Sigmoid colon (tissue), 4 donors: ENCODE results near the gene ADAMTS7.

Source experiments
- CTCF ChIP-seq, 4 experiments: fragments of 450-650 bp in 3 of 4; fragments of 200-600 bp in 1 of 4; IDR thresholded peaks; one replicate each; pipeline ENCODE4 v1.5.1; 2016 to 2019; ENCODE audit warnings: antibody characterized with exemption in 4 of 4, mild to moderate bottlenecking in 3 of 4, moderate library complexity in 2 of 4
- POLR2AphosphoS5 ChIP-seq, 4 donors: sonication (generic); formaldehyde crosslinking; IDR thresholded peaks; one replicate each; pipeline ENCODE4 v1.6.1; 2017; ENCODE audit warnings: antibody characterized with exemption in 4 of 4

DNA sequence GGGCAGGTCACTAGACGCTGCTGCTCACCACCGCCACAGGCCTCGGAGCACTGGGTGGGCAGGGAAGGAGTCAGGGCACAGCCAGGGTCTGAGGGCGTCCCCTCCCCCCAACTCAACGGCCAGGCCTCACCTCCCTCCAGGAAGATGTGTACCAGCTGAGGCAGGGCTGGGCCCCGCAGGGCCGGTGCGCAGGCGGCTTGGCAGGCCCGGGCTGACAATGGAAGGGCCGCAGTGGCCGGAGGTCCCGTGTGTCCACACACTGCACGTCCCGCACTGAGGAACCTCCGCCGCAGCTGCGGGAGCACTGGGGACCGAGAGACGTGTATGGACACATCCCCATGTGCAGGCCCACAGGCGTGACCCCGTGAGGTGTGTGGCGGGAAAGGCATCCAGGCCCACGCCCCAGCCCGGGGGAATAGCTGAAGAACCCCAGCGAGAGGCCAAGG, 47.4 kb downstream of the ADAMTS7 start:
- TF ChIP-seq CTCF (IDR thresholded peaks at IDR 0.05) (no peak), POLR2AphosphoS5 (IDR thresholded peaks at IDR 0.05) (no peak)
